ENCODE data around the gene SHROOM4. TPM values are rescaled to one million over a fixed set of nuclear protein-coding genes. Genes with fewer than 3 reads are reported as not detected.

SHROOM4 gene
- total RNA-seq, 2 experiments from 2014 or later: not detected

DNA sequence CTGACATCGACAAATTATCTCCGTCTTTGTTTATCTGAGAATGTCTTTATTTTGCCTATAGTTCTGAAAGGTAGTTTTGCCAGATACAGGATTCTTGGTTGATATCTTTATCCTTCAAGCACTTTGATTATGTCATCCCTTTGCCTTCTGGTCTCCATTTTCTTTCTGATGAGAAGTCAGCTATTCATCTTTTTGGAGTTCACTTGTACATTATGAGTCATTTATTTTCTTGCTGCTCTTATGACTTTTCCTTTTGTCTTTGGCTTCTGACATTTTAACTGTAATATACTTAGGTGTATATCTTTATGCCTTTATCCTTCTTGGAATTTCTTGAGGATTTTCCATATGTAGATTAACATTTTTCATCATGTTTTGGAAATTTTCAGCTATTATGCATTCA, 51.4 kb downstream of the SHROOM4 start:
- ChIA-PET CTCF (no interaction called here), POLR2A (no interaction called here)
- intact Hi-C loops (cut with DNase I, micrococcal nuclease): no loop called here
- Mint-ChIP-seq H3K9me3 (no peaks in the 10 kb centered on the region), H3K36me3 (ENCODE audit: low read depth) (no peaks in the 10 kb centered on the region), H3K27me3 (peaks cover 8% of the 10 kb centered on the region), H3K4me3 (no peak overlapping the region), H3K27ac (no peak overlapping the region), H3K4me1 (ENCODE audit: low read depth) (no peaks in the 10 kb centered on the region)
- Histone ChIP-seq H3K27me3 (ENCODE audit: control insufficient read depth in 1 of 2, insufficient read depth in 2 of 2, low read length in 2 of 2) (no peaks in the 10 kb centered on the region), H3K9me3 (ENCODE audit: control insufficient read depth in 1 of 2, insufficient read depth in 1 of 2, low read length in 2 of 2) (no peaks in the 10 kb centered on the region), H3K27ac (ENCODE audit: low read depth in 1 of 2, low read length in 2 of 2) (no peak overlapping the region), H3K36me3 (ENCODE audit: insufficient read depth, low read length) (no peaks in the 10 kb centered on the region), H3K4me1 (ENCODE audit: insufficient read depth, low read length) (no peaks in the 10 kb centered on the region), H3K4me3 (ENCODE audit: low read length) (no peak overlapping the region)
- DNase-seq (no peak), ATAC-seq (ENCODE audit: poor library complexity) (no peak)
- TF ChIP-seq, protein P1, sequence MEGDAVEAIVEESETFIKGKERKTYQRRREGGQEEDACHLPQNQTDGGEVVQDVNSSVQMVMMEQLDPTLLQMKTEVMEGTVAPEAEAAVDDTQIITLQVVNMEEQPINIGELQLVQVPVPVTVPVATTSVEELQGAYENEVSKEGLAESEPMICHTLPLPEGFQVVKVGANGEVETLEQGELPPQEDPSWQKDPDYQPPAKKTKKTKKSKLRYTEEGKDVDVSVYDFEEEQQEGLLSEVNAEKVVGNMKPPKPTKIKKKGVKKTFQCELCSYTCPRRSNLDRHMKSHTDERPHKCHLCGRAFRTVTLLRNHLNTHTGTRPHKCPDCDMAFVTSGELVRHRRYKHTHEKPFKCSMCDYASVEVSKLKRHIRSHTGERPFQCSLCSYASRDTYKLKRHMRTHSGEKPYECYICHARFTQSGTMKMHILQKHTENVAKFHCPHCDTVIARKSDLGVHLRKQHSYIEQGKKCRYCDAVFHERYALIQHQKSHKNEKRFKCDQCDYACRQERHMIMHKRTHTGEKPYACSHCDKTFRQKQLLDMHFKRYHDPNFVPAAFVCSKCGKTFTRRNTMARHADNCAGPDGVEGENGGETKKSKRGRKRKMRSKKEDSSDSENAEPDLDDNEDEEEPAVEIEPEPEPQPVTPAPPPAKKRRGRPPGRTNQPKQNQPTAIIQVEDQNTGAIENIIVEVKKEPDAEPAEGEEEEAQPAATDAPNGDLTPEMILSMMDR (IDR thresholded peaks at IDR 0.05): no peak

DNA sequence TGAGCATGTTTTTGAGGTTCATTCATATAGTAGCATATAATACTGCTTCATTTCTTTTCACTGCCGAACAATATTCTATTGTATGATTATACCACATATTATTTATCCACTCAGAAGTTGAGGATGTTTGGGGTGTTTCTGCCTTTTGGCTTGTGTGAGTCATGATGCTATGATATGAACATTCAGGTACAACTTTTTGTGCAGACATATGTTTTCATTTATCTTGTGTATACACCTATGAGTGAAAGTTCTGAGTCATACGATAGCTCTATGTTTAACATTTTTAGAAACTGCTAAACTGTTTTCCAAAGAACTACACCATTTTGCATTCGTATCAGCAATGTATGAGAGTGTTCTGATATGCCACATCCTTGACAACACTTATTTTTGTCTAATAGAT, 57.7 kb downstream of the SHROOM4 start:
- POLR2A ChIA-PET: no interaction called here
- no peak for DNase-seq
- intact Hi-C loops (cut with DNase I, micrococcal nuclease): no loop called here
- CTCF ChIA-PET: no interaction called here
- no peaks in the 10 kb centered on the region for H3K4me1 ChIP-seq (ENCODE audit: insufficient read depth, low read length)
- no peak overlapping the region for H3K4me3 ChIP-seq (ENCODE audit: low read length)
- H3K9me3 Mint-ChIP-seq: no peaks in the 10 kb centered on the region
- no peak overlapping the region for H3K27ac ChIP-seq (ENCODE audit: low read depth in 1 of 2, low read length in 2 of 2)
- no peaks in the 10 kb centered on the region for H3K27me3 Mint-ChIP-seq
- H3K4me1 Mint-ChIP-seq (ENCODE audit: low read depth): no peaks in the 10 kb centered on the region
- H3K9me3 ChIP-seq (ENCODE audit: control insufficient read depth in 1 of 2, insufficient read depth in 1 of 2, low read length in 2 of 2): no peaks in the 10 kb centered on the region
- H3K4me3 Mint-ChIP-seq: no peak overlapping the region
- no peaks in the 10 kb centered on the region for H3K27me3 ChIP-seq (ENCODE audit: control insufficient read depth in 1 of 2, insufficient read depth in 2 of 2, low read length in 2 of 2)
- H3K36me3 ChIP-seq (ENCODE audit: insufficient read depth, low read length): no peaks in the 10 kb centered on the region
- H3K27ac Mint-ChIP-seq: no peak overlapping the region
- no peak for ATAC-seq (ENCODE audit: poor library complexity)
- TF ChIP-seq, protein P1 (IDR thresholded peaks at IDR 0.05): no peak
- no peaks in the 10 kb centered on the region for H3K36me3 Mint-ChIP-seq (ENCODE audit: low read depth)

DNA sequence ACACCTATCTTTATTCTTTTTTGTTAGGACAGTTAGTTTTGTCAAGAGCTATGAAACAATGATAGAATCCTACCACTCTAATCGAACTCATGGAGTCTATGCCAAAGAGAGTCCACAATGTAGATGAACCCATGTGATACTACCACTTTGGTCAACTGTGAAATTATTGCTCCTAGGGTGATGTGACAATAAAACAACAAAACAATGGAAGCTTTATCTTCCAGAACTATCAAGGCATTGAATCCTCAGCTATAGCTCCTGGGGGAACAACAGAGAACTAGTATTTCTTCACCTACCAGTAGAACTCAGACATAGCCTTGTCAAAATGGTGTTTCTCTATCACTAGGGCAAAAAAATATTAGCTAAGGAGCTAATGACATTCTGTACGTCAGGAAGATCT, 62.9 kb downstream of the SHROOM4 start:
- Mint-ChIP-seq H3K27me3 (peaks cover 9% of the 10 kb centered on the region), H3K27ac (no peak overlapping the region), H3K4me1 (ENCODE audit: low read depth) (no peaks in the 10 kb centered on the region), H3K36me3 (ENCODE audit: low read depth) (no peaks in the 10 kb centered on the region), H3K4me3 (no peak overlapping the region), H3K9me3 (no peaks in the 10 kb centered on the region)
- no peak for ATAC-seq (ENCODE audit: poor library complexity)
- POLR2A ChIA-PET: no interaction called here
- Histone ChIP-seq H3K36me3 (ENCODE audit: insufficient read depth, low read length) (no peaks in the 10 kb centered on the region), H3K9me3 (ENCODE audit: control insufficient read depth in 1 of 2, insufficient read depth in 1 of 2, low read length in 2 of 2) (no peaks in the 10 kb centered on the region), H3K27ac (ENCODE audit: low read depth in 1 of 2, low read length in 2 of 2) (no peak overlapping the region), H3K27me3 (ENCODE audit: control insufficient read depth in 1 of 2, insufficient read depth in 2 of 2, low read length in 2 of 2) (peaks cover 0 to under 1% of the 10 kb centered on the region in 2 experiments), H3K4me3 (ENCODE audit: low read length) (no peak overlapping the region), H3K4me1 (ENCODE audit: insufficient read depth, low read length) (no peaks in the 10 kb centered on the region)
- DNase-seq: no peak
- TF ChIP-seq, protein P1 (IDR thresholded peaks at IDR 0.05): no peak
- intact Hi-C loops (cut with DNase I, micrococcal nuclease): no loop called here
- CTCF ChIA-PET: interaction anchor here (1.2 kb wide), 1 partner anchor 9 kb away, joined by 3 read pairs; no protein-coding TSS in a partner anchor

Measured in CD4-positive, alpha-beta T cell (primary cell).